ENCODE results near the gene ZAR1L. TPM values are rescaled to one million over a fixed set of nuclear protein-coding genes. Genes with fewer than 3 reads are reported as not detected.

Gene ZAR1L
- total RNA-seq, 1 donor from 2014 or later = not detected

DNA sequence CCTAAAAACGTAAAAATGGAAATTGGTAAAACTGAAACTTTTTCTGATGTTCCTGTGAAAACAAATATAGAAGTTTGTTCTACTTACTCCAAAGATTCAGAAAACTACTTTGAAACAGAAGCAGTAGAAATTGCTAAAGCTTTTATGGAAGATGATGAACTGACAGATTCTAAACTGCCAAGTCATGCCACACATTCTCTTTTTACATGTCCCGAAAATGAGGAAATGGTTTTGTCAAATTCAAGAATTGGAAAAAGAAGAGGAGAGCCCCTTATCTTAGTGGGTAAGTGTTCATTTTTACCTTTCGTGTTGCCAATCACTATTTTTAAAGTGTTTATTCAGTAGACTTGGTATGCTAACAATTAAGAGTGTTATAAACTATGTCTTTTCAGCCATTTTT lies 25.8 kb upstream of the ZAR1L start:
- TF ChIP-seq CTCF (conservative IDR thresholded peaks at IDR 0.05) = no peak
- H3K27ac Mint-ChIP-seq = no peak overlapping the region
- H3K4me3 Mint-ChIP-seq = no peak overlapping the region
- no peaks in the 10 kb centered on the region for H3K9me3 Mint-ChIP-seq
- DNase-seq (ENCODE audit: extremely low spot score, unreplicated experiment) = no peak
- peaks cover 21% of the 10 kb centered on the region for H3K36me3 Mint-ChIP-seq
- H3K27me3 Mint-ChIP-seq = no peaks in the 10 kb centered on the region
- H3K4me1 Mint-ChIP-seq (ENCODE audit: unreplicated experiment) = no peaks in the 10 kb centered on the region

- Mint-ChIP-seq H3K27me3 (no peaks in the 10 kb centered on the region), H3K4me3 (no peak overlapping the region), H3K27ac (no peak overlapping the region), H3K9me3 (no peaks in the 10 kb centered on the region), H3K36me3 (peaks cover 41% of the 10 kb centered on the region), H3K4me1 (ENCODE audit: unreplicated experiment) (no peaks in the 10 kb centered on the region)
- no peak for DNase-seq (ENCODE audit: extremely low spot score, unreplicated experiment)
- no peak for TF ChIP-seq CTCF (conservative IDR thresholded peaks at IDR 0.05)
These were observed 19.5 kb upstream of the ZAR1L start for GRCh38 chr13:32334671-32335070.

DNA sequence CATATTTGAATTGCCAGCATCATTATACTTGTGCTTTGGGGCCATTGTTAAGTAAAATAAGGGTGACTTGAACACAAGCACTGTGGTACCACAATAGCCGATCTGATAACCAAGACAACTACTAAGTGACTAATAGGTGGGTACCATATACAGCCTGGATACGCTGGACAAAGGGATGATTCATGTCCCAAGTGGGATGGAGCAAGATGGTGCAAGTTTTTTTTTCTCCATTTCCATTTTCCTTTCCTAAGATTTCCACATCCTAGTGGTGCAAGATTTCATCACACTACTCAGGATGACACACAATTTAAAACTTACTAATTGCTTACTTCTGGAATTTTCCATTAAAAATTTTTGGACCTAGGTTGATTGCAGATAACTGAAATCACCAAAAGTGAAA lies 15.3 kb upstream of the ZAR1L start:
- Mint-ChIP-seq H3K27me3 (no peaks in the 10 kb centered on the region), H3K36me3 (peaks cover 25% of the 10 kb centered on the region), H3K4me3 (no peak overlapping the region), H3K4me1 (ENCODE audit: unreplicated experiment) (no peaks in the 10 kb centered on the region), H3K27ac (no peak overlapping the region), H3K9me3 (no peaks in the 10 kb centered on the region)
- DNase-seq (ENCODE audit: extremely low spot score, unreplicated experiment) = no peak
- TF ChIP-seq CTCF (conservative IDR thresholded peaks at IDR 0.05) = no peak

DNA sequence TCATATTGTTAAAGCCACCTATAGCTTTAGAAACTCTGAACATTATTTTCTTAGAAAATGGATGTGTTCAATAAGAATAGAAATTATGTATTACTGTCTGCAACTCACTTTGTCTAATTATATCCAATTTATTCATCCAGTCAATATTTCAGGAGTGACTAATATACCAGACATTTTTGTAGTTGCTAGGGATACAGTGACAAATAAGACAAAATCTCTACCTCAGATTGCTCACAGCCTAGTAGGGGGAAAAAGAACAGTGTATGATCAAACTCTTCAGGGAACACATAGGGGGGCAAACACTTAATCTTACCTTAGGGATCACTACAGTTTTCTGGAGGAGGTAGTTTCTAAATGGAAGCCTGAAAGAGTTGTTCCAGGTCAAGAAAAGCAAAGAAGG lies 8.7 kb upstream of the ZAR1L start:
- Mint-ChIP-seq H3K27me3 (no peaks in the 10 kb centered on the region), H3K27ac (no peak overlapping the region), H3K4me3 (no peak overlapping the region), H3K36me3 (peaks cover 12% of the 10 kb centered on the region), H3K9me3 (no peaks in the 10 kb centered on the region), H3K4me1 (ENCODE audit: unreplicated experiment) (no peaks in the 10 kb centered on the region)
- no peak for TF ChIP-seq CTCF (conservative IDR thresholded peaks at IDR 0.05)
- no peak for DNase-seq (ENCODE audit: extremely low spot score, unreplicated experiment)

GRCh38 chr13:32320528-32320927 lies 5.4 kb upstream of the ZAR1L start:
- Mint-ChIP-seq H3K4me3 (no peak overlapping the region), H3K27ac (no peak overlapping the region), H3K27me3 (no peaks in the 10 kb centered on the region), H3K9me3 (no peaks in the 10 kb centered on the region), H3K4me1 (ENCODE audit: unreplicated experiment) (peaks cover 8% of the 10 kb centered on the region), H3K36me3 (peaks cover 12% of the 10 kb centered on the region)
- DNase-seq (ENCODE audit: extremely low spot score, unreplicated experiment) = no peak
- no peak for TF ChIP-seq CTCF (conservative IDR thresholded peaks at IDR 0.05)

Measured in type B pancreatic cell (in vitro differentiated cells).